ENCODE results near the gene DNLZ.

Gene DNLZ

GRCh38 chr9:136313111-136314055, 50.2 kb downstream of the DNLZ start:
- no peak for DNase-seq

- no peak for DNase-seq
Measured at GRCh38 chr9:136312436-136312835, 51.1 kb downstream of the DNLZ start.

GRCh38 chr9:136312009-136312375, 51.6 kb downstream of the DNLZ start:
- no peak for DNase-seq

- DNase-seq = no peak
Measured at GRCh38 chr9:136311051-136312008, 52.2 kb downstream of the DNLZ start.

GRCh38 chr9:136310273-136311030, 53.1 kb downstream of the DNLZ start:
- DNase-seq = no peak

- no peak for DNase-seq
Measured at GRCh38 chr9:136309806-136310220, 53.7 kb downstream of the DNLZ start.
